Activated T-cell treated with anti-CD3 and anti-CD28 coated beads, Interleukin-2, amount 50 U/mL, for 72 hours (primary cell): ENCODE measurements around the gene FBXL7. TPM values are rescaled to one million over a fixed set of nuclear protein-coding genes. Genes with fewer than 3 reads are reported as not detected.

ENCODE experiments used
- ATAC-seq, 2 donors: fragments of 150-1000 bp; cut with Tn5 transposase; replicated peaks in 1 of 2; 2 replicates each; pipeline ENCODE4 v1.10.0; 2021; ENCODE audit warnings: moderate library complexity in 2 of 2, mild to moderate bottlenecking in 1 of 2
- DNase-seq, 2 donors: peaks; one replicate each; pipeline ENCODE4 v3.0.0; 2021 to 2022; ENCODE audit warnings: mixed read lengths in 1 of 2
- H3K27ac Mint-ChIP-seq: one replicate; pipeline ENCODE4 v1.8.0; 2022; ENCODE audit warnings: mild to moderate bottlenecking, moderate library complexity, mixed read lengths
- H3K27me3 Mint-ChIP-seq: one replicate; pipeline ENCODE4 v1.8.0; 2022; ENCODE audit warnings: low read depth, mixed read lengths
- H3K36me3 Mint-ChIP-seq, 2 donors: one replicate each; pipeline ENCODE4 v1.8.0; 2022; ENCODE audit warnings: mixed read lengths in 2 of 2, mild to moderate bottlenecking in 1 of 2; ENCODE audit not compliant: insufficient read depth in 2 of 2
- H3K4me1 Mint-ChIP-seq: one replicate; pipeline ENCODE4 v1.8.0; 2022; ENCODE audit warnings: low read depth, mixed read lengths
- H3K4me3 Mint-ChIP-seq, 2 donors: one replicate each; pipeline ENCODE4 v1.8.0; 2022; ENCODE audit warnings: mild to moderate bottlenecking in 2 of 2, mixed read lengths in 2 of 2, moderate library complexity in 2 of 2
- H3K9me3 Mint-ChIP-seq, 2 donors: one replicate each; pipeline ENCODE4 v1.8.0; 2022; ENCODE audit warnings: mixed read lengths in 2 of 2
- total RNA-seq, 2 donors: library from RNA; stranded (reverse); gene quantifications; one replicate each; pipeline ENCODE4 v1.2.3, GENCODE V29; 2022

The FBXL7 gene
- total RNA-seq, 2 donors from 2014 or later, result not detected

DNA sequence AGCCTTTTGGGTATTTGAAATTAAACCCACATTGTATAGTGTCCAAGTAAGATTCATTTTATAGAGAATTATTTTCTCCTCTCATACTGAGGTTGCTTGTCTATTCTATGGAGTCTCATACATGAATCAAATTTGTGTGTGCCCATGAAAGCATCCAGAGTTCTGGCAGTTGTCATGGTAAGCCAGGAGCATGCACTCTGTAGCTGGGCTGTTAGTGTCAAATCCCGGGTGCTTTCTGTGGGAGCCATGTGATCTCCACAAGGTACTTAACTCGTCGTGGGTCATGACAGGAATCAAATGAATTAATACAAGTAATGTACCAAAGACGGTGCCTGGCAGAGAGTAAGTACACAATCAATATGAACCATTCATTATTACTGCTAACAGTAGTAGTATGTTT is 58.7 kb downstream of the FBXL7 start:
- Mint-ChIP-seq H3K27me3 (no peaks in the 10 kb centered on the region), H3K4me3 (no peak overlapping the region), H3K9me3 (peaks cover 1 to 3% of the 10 kb centered on the region in 2 donors), H3K27ac (no peak overlapping the region), H3K36me3 (no peaks in the 10 kb centered on the region), H3K4me1 (no peaks in the 10 kb centered on the region)
- no peak for DNase-seq
- no peak for ATAC-seq

DNA sequence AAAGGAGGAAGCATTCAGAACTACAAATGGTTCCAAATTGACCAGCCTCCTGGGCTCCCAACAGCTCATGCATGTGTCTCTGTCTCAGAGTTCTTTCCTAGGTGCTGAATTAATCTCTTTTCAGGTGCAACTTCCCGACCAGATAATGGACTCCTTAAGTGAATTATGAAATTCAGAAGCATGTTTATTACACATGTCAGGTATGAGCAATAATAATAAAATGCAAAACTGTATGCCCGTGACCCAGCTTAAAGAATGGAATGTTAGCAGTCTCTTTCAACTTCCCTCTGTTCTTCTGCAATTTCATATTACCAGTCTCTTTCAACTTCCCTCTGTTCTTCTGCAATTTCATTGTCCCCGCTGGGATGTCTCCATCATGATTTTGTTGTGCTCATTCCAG is 60.4 kb downstream of the FBXL7 start:
- Mint-ChIP-seq H3K4me1 (no peaks in the 10 kb centered on the region), H3K27me3 (no peaks in the 10 kb centered on the region), H3K27ac (no peak overlapping the region), H3K4me3 (no peak overlapping the region), H3K9me3 (peaks cover 1 to 3% of the 10 kb centered on the region in 2 donors), H3K36me3 (no peaks in the 10 kb centered on the region)
- DNase-seq, result no peak
- ATAC-seq, result no peak

GRCh38 chr5:15564523-15564922 is 64.5 kb downstream of the FBXL7 start:
- no peak for ATAC-seq
- H3K9me3 Mint-ChIP-seq, result no peaks in the 10 kb centered on the region
- H3K36me3 Mint-ChIP-seq, result no peaks in the 10 kb centered on the region
- no peak for DNase-seq
- no peak overlapping the region for H3K27ac Mint-ChIP-seq
- no peak overlapping the region for H3K4me3 Mint-ChIP-seq
- no peaks in the 10 kb centered on the region for H3K4me1 Mint-ChIP-seq
- H3K27me3 Mint-ChIP-seq, result no peaks in the 10 kb centered on the region

GRCh38 chr5:15564957-15565356 is 65.0 kb downstream of the FBXL7 start:
- H3K4me3 Mint-ChIP-seq, result no peak overlapping the region
- H3K36me3 Mint-ChIP-seq, result no peaks in the 10 kb centered on the region
- no peaks in the 10 kb centered on the region for H3K4me1 Mint-ChIP-seq
- ATAC-seq, result no peak
- H3K27ac Mint-ChIP-seq, result no peak overlapping the region
- no peak for DNase-seq
- no peaks in the 10 kb centered on the region for H3K27me3 Mint-ChIP-seq
- H3K9me3 Mint-ChIP-seq, result no peaks in the 10 kb centered on the region

- Mint-ChIP-seq H3K36me3 (no peaks in the 10 kb centered on the region), H3K4me3 (no peak overlapping the region), H3K27me3 (no peaks in the 10 kb centered on the region), H3K4me1 (no peaks in the 10 kb centered on the region), H3K9me3 (no peaks in the 10 kb centered on the region), H3K27ac (no peak overlapping the region)
- ATAC-seq, result no peak
- no peak for DNase-seq
These were observed 66.3 kb downstream of the FBXL7 start for GRCh38 chr5:15566306-15566705.

GRCh38 chr5:15566789-15567188 is 66.8 kb downstream of the FBXL7 start:
- no peak overlapping the region for H3K4me3 Mint-ChIP-seq
- H3K27me3 Mint-ChIP-seq, result no peaks in the 10 kb centered on the region
- ATAC-seq (no peak), DNase-seq (no peak)
- H3K36me3 Mint-ChIP-seq, result no peaks in the 10 kb centered on the region
- H3K27ac Mint-ChIP-seq, result no peak overlapping the region
- H3K9me3 Mint-ChIP-seq, result no peaks in the 10 kb centered on the region
- H3K4me1 Mint-ChIP-seq, result no peaks in the 10 kb centered on the region

GRCh38 chr5:15570491-15570890 is 70.5 kb downstream of the FBXL7 start:
- Mint-ChIP-seq H3K27me3 (no peaks in the 10 kb centered on the region), H3K27ac (no peak overlapping the region), H3K36me3 (no peaks in the 10 kb centered on the region), H3K4me1 (no peaks in the 10 kb centered on the region), H3K9me3 (peaks cover 0 to 1% of the 10 kb centered on the region in 2 donors), H3K4me3 (no peak overlapping the region)
- no peak for ATAC-seq
- DNase-seq, result no peak

DNA sequence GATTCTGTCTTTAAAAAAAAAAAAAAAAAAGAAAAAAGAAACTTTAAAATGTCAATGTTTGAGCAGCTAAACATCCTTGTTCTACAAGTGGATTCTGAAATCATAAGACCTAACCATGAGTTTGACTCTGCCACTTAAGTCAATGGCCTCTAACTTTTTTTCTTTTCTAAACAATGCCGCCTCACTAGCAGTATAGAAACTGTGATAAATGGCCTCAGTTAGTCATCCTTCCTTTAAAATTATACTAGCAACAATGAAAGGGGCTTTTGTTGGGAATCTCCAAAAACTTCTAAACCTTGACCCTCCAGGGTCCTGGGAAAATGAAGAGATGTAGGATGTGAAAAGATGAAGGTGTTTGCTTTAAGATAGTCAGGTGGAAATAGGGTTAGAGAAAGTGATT is 71.1 kb downstream of the FBXL7 start:
- Mint-ChIP-seq H3K36me3 (no peaks in the 10 kb centered on the region), H3K27ac (no peak overlapping the region), H3K4me1 (no peaks in the 10 kb centered on the region), H3K4me3 (no peak overlapping the region), H3K9me3 (peaks cover 0 to 1% of the 10 kb centered on the region in 2 donors), H3K27me3 (no peaks in the 10 kb centered on the region)
- ATAC-seq (no peak), DNase-seq (no peak)

- Mint-ChIP-seq H3K9me3 (peaks cover 0 to 1% of the 10 kb centered on the region in 2 donors), H3K27me3 (no peaks in the 10 kb centered on the region), H3K36me3 (no peaks in the 10 kb centered on the region), H3K27ac (no peak overlapping the region), H3K4me3 (no peak overlapping the region), H3K4me1 (no peaks in the 10 kb centered on the region)
- ATAC-seq, result no peak
- DNase-seq, result no peak
These were observed 71.6 kb downstream of the FBXL7 start for GRCh38 chr5:15571618-15572017.

- Mint-ChIP-seq H3K36me3 (no peaks in the 10 kb centered on the region), H3K27ac (no peak overlapping the region), H3K27me3 (no peaks in the 10 kb centered on the region), H3K9me3 (peaks cover 0 to 1% of the 10 kb centered on the region in 2 donors), H3K4me3 (no peak overlapping the region), H3K4me1 (no peaks in the 10 kb centered on the region)
- ATAC-seq, result no peak
- no peak for DNase-seq
These were observed 73.6 kb downstream of the FBXL7 start for GRCh38 chr5:15573590-15573989.

- ATAC-seq (no peak), DNase-seq (no peak)
- H3K4me3 Mint-ChIP-seq, result no peak overlapping the region
- no peaks in the 10 kb centered on the region for H3K4me1 Mint-ChIP-seq
- no peaks in the 10 kb centered on the region for H3K36me3 Mint-ChIP-seq
- H3K27ac Mint-ChIP-seq, result no peak overlapping the region
- H3K27me3 Mint-ChIP-seq, result no peaks in the 10 kb centered on the region
- H3K9me3 Mint-ChIP-seq, result peaks cover 0 to 1% of the 10 kb centered on the region in 2 donors
These were observed 74.1 kb downstream of the FBXL7 start for GRCh38 chr5:15574128-15574527.

DNA sequence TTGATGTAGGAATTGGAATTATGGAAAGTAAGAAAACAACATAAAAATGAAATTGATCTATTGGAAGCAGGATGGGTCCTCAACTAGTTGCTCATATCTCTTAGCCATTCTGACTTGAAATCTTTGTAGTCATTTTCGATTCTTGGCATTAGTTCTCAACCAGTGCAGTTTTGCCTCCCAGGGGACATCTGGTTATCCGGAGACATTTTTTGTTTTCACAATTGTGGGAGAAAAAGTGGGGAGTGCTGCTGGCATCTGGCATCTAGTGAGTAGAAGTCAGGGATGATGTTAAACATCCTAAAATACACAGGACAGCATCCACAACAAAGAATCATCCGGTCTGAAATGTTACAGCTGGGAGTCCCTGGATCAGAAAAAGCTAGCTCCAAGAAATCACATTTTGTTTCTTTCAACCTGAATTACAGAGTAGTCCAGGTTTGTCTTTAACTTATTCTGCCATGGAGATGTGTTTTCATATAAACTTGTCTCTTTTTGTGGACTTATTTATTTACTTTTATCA is 74.9 kb downstream of the FBXL7 start:
- Mint-ChIP-seq H3K9me3 (peaks cover 0 to 1% of the 10 kb centered on the region in 2 donors), H3K4me1 (no peaks in the 10 kb centered on the region), H3K27ac (no peak overlapping the region), H3K36me3 (no peaks in the 10 kb centered on the region), H3K27me3 (no peaks in the 10 kb centered on the region), H3K4me3 (no peak overlapping the region)
- DNase-seq (no peak), ATAC-seq (no peak)

DNA sequence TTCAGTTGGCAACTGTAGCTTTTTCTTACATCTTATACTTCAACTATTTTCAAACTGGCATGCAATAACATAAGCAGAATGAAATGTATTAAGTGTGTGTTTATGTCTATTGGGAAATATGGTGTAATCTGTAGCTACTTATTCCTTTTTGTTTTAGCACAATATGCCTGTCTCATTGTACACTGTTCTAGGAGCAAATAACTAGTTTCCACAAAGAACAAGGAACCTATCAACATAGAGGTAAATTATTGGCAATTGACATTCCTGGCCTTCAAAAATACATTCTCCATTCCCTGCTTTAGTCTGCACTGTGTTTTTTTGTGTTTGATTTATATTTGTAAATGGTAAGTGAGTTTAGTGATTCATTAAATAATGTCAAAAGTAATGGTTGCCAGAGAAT is 75.7 kb downstream of the FBXL7 start:
- no peaks in the 10 kb centered on the region for H3K4me1 Mint-ChIP-seq

DNA sequence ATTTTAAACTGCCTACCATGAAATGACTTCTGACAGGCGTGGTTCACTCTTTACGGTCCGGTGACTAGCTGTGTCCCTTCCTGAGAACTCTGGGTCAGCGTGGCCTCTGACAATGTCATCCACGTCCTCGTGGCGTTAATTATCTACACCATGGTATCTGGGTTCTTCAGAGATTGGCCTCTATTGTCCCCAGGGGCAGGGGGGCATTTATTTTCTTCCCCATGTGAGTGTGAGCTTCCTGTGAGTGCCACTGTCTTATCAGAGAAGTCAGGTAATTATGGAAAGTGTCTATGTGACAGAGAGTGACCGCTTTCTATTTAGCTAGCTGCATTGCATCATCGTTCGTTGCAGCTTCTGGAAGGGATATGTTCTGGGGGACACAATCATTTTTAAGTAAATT is 77.2 kb downstream of the FBXL7 start:
- H3K27ac Mint-ChIP-seq, result no peak overlapping the region
- H3K4me1 Mint-ChIP-seq, result no peaks in the 10 kb centered on the region
- H3K36me3 Mint-ChIP-seq, result no peaks in the 10 kb centered on the region
- no peaks in the 10 kb centered on the region for H3K27me3 Mint-ChIP-seq
- DNase-seq (no peak), ATAC-seq (no peak)
- H3K9me3 Mint-ChIP-seq, result peaks cover 0 to 1% of the 10 kb centered on the region in 2 donors
- H3K4me3 Mint-ChIP-seq, result no peak overlapping the region

More for the DNA sequence above, 75.7 kb downstream of the FBXL7 start:
- Mint-ChIP-seq H3K9me3 (peaks cover 0 to 1% of the 10 kb centered on the region in 2 donors), H3K4me3 (no peak overlapping the region), H3K27me3 (no peaks in the 10 kb centered on the region), H3K36me3 (no peaks in the 10 kb centered on the region), H3K27ac (no peak overlapping the region)
- DNase-seq (no peak), ATAC-seq (no peak)
